GM11168 (cell line): Measurements from ENCODE around the gene TPD52L1.
"Not testable (repeated sequence)": the region's sequence is repeated elsewhere in the genome, so short reads cannot be mapped to it uniquely, and the experiment has no call there.

Experiments used
- in situ Hi-C: fragments of 300-500 bp; cut with MboI; formaldehyde crosslinking; loops from one replicate; pipeline ENCODE4 v1.12.0; 2022; ENCODE audit warnings: low sequenced_read_pairs; ENCODE audit not compliant: unreplicated experiment

The TPD52L1 gene

GRCh38 chr6:125138083-125138482 lies 15.5 kb upstream of the TPD52L1 start:
- in situ Hi-C loops = no loop called here

GRCh38 chr6:125140808-125141207 lies 12.8 kb upstream of the TPD52L1 start:
- in situ Hi-C loops = no loop called here

DNA sequence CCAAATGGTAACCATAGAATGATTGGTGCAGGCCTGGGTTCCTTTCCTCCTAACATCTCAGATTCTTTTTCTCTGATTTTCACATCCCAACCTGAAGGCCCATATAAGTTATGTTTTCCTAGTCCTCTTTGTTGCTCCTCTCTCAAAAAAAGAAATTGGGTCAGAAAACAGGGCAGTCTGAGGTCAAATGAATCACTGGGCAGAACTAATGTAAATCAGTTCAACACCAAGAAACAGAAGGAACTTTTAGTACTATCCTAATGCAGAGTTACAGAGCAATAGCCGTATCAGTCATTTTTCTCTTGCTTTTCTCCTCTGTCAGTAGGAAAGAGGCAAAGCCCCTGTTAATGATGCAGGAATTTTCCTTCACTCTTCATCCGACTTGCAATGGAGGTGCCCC lies 11.0 kb upstream of the TPD52L1 start:
- in situ Hi-C loops = no loop called here

GRCh38 chr6:125144822-125145221 lies 8.8 kb upstream of the TPD52L1 start:
- in situ Hi-C loops = no loop called here

DNA sequence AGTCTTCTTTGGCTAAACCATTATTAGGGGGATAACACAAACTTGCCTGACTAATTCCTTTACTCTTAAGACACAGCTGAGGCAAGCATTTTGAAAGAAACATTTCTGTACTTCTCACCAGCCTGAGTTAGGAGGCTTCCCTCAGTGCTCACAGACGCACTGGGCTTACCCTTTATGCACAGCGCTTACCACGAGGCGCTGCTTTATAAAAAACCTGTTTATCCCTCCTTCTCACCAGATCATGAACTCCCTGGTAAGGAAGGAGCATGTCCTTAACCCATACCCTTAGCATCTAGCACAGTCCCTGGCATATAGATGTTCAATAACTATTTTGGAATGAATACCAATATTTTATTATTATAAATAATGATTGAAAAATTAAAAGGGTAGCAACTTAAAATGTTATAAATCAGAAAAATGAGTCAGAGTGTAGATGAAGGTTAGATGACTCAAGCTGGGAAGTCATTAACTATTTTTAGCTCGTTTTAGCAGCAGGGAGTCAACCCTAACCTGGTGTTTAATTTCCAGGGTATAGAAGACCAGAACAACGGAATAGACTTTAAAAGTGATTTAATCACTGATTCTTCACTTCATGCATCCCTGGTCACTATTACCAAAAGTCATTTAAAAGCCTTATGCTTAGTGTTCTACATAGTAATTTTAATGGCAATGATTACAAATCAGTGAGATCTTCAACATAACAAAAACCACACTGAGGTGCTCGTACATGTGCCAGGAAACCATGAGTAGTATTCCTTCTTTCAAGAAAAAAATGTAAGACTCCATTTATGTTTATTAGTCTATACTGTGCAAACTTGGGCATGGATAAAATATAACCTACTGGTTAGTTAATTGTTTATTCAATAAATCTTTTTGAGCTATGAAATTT lies 4.1 kb upstream of the TPD52L1 start:
- in situ Hi-C loops = no loop called here

DNA sequence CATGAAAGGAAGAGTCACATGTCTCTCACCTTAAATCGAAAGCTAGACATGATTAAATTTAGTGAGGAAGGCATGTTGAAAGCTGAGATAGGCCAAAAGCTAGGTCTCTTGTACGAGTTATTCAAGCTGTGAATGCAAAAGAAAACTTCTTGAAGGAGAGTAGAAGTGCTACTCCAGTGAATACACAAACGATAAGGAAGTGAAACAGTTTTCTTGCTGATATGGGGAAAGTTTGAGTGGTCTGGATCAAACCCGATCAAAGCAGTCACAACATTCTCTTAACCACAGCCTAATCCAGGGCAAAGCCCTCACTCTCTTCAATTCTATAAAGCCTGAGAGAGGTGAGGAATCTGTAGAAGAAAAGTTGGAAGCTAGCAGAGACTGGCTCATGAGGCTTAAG lies 1.9 kb upstream of the TPD52L1 start:
- in situ Hi-C loops = no loop called here

- in situ Hi-C loops = no loop called here
Observed at GRCh38 chr6:125154118-125154760, 666 bp downstream of the TPD52L1 start.

DNA sequence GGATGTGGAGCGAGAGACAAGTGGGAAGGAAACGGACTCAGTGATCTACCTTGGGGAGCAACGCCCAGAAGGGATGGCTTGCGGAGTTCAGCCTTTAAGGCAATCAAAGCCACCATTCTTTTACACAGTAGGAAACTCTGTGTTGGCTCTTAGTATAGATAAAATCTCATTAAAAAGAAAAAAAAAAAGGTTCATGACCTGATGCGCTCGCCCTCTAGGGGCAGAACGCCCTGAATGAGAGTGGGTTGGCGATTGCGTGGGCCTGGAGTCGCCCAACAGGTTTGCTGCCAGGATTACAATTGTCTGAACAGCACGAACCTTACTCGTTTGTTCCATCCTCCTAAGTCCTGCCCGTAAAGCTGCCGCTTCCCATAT lies 1.2 kb downstream of the TPD52L1 start:
- in situ Hi-C loops = no loop called here

- in situ Hi-C loops = no loop called here
Observed at GRCh38 chr6:125155344-125155743, 1.8 kb downstream of the TPD52L1 start.

DNA sequence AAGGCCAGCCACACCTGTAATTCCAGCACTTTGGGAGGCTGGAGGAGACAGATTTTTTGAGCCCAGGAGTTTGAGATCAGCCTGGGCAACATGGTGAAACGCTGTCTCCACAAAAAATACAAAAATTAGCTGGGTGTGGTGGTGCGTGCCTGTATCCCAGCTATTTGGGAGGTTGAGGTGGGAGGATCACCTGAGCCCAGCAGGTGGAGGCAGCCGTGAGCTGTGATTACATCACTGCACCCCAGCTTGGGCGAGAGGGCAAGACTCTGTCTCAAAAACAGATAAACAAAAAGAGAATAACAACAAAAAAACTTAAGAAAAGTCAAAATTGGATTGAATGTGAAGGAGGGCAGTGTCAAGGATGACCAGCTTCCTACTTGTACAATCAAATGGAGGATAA lies 2.9 kb downstream of the TPD52L1 start:
- in situ Hi-C loops = no loop called here

GRCh38 chr6:125157280-125157679 lies 3.7 kb downstream of the TPD52L1 start:
- in situ Hi-C loops = no loop called here

DNA sequence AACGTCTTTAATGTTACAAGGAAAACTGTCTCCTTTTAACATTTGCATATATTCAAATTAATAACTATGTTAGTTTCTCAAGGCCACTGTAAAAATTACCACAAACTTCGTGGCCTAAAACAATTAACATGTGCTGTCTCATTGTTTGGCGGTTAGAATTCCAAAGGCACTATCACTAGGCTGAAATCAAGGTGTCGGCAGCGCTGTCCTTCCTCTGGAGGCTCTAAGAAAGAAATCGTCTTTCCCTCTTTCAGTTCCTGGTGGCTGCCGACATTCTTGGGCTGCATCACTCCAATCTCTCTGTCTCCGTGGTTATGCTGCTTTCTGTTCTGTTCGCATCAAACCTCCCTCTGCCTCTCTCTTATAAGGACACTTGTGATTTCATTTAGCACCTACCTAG lies 4.2 kb downstream of the TPD52L1 start:
- in situ Hi-C loops = no loop called here

DNA sequence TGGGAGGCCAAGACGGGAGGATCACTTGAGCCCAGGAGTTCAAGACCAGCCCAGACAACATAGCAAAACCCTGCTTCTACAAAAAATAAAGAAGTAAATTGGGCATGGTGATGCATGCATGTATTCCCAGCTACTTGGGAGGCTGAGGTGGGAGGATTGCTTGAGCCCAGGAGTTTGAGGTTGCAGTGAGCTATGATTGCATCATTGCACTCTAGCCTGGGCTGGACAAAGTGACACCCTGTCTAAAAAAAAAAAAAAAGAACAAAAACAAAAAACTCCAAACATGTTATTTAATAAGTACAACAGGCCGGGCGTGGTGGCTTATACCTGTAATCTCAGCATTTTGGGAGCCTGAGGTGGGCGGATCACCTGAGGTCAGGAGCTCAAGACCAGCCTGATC lies 9.8 kb downstream of the TPD52L1 start:
- in situ Hi-C loops = not testable (repeated sequence)

- in situ Hi-C loops = no loop called here
Observed at GRCh38 chr6:125163811-125164210, 10.2 kb downstream of the TPD52L1 start.

DNA sequence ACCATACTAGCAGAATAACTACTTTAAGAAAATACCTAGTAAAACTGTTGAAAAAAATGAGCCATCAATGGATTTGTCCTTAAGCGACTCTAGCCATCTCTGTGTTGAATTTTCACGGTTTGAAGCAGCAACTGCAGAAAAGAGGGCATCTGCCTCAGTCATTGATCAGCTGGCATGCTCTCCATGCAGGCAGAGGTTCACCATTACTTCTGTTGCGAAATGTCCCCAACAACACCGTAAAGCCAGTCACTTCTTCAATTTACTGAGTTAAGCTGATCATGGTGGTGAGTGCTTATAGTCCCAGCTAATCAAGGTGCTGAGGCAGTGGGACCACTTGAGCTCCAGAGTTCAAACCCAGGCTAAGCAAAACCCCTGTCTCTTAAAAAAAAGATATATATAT lies 11.1 kb downstream of the TPD52L1 start:
- in situ Hi-C loops = no loop called here

GRCh38 chr6:125165256-125165655 lies 11.7 kb downstream of the TPD52L1 start:
- in situ Hi-C loops = no loop called here

DNA sequence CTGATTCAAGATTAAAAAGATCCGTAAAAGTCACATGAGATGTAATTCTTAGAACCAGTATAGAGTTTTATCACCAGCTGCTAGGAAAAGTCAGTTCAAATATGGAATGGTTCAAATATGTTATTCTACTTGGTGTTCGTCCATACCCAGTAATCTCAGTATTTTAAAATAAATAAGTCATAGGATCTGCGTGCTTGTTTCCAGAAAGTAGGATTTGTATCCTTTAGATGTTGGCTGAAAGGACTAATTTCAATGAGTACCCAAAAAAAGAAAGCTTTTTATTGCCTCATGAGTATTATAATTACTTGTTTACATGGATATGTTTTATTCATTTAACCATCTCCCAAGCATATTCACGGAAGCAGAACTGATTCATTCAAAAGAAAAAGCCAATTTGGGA lies 12.2 kb downstream of the TPD52L1 start:
- in situ Hi-C loops = no loop called here

- in situ Hi-C loops = no loop called here
Observed at GRCh38 chr6:125166711-125167110, 13.1 kb downstream of the TPD52L1 start.

- in situ Hi-C loops = no loop called here
Observed at GRCh38 chr6:125167579-125167978, 14.0 kb downstream of the TPD52L1 start.

DNA sequence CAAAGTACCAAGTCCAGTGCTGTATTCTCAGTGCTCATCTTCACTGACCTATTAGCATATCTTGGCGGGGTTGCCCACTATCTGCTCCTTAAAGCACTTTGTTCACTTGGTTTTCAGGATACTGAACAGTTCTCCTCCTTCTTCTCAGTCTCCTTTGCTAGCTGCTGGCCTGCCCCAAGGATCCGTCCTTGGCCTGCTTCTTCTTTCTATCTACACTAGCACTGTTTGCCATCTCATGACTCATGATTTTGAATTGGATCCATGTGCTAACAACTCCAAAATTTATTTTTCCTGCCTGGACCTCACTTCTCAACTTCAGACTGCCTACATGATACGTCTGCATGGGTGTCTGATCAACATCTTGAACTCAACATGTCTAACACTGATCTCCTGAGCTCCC lies 15.5 kb downstream of the TPD52L1 start:
- in situ Hi-C loops = no loop called here

DNA sequence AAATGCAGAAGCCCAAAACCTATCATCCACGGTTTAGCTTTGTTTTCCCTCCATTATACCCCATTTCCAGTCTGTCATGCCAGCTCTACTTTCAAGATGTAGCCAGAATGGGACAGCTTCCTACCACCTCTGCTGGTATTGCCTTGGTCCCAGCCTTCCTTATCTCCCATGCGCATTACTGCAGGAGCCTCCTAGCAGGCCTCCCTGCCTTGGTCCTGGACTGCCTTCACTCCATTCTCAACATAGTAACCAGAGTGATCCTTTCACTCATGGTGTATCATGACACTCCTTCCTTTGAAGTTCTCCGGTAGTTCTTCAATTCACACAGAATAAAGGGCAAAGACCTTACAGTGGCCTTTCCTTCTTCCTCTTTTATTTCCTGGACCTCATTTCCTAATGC lies 15.9 kb downstream of the TPD52L1 start:
- in situ Hi-C loops = no loop called here

DNA sequence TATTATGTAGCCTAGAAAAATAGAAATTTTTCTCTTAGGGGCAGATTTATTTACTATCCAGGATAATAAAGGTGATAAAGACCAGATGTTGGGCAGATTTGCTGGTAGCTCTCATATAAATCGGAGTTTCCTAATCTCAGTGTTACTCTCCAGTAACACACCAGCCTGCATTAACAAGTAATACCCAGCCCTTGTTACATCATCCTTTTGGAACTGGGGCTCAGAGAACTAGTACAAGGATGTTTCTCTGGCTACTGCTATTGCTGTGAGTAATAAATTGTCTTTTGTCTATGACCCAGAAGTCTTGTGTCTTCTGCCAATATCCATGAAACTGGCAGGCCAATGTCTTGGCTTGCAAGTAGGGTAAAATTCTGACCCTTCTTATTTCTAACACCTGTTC lies 16.8 kb downstream of the TPD52L1 start:
- in situ Hi-C loops = no loop called here
